A673 (cell line): ENCODE measurements around the gene FOXF1. TPM values are rescaled to one million over a fixed set of nuclear protein-coding genes. Genes with fewer than 3 reads are reported as not detected.

Source experiments
- BruUV-seq: library from RNA; stranded (reverse); fragments of 400-500 nt; replicated peaks from 2 replicates; lab custom pipeline; 2021; lab: Mats Ljungman, UMichigan
- CTCF ChIA-PET: fragments of 300-600 bp; sonication (Branson Sonifier 250); formaldehyde crosslinking; loops from one replicate; lab custom pipeline; 2022; ENCODE audit warnings: antibody characterized with exemption; lab: Charles Lee
- POLR2A ChIA-PET: fragments of 300-600 bp; sonication (Branson Sonifier 250); formaldehyde crosslinking; loops from one replicate; lab custom pipeline; 2022; ENCODE audit warnings: antibody characterized with exemption; ENCODE audit not compliant: low non-redundant PET; lab: Charles Lee
- DNase-seq: peaks from one replicate; pipeline ENCODE4 v3.0.0-alpha.2; 2015; ENCODE audit warnings: low spot score
- H3K27ac ChIP-seq: fragments of 200-600 bp; sonication (generic); 2 replicates; pipeline ENCODE4 v1.5.1; 2016; ENCODE audit warnings: mixed run types, low read depth, mild to moderate bottlenecking, mixed read lengths, antibody characterized with exemption, low read length; ENCODE audit not compliant: poor library complexity, severe bottlenecking
- H3K27me3 ChIP-seq: fragments of 200-600 bp; sonication (generic); replicated peaks from 2 replicates; pipeline ENCODE4 v1.6.1; 2017; ENCODE audit warnings: mixed run types, low read depth, mild to moderate bottlenecking, mixed read lengths, antibody characterized with exemption, low read length; ENCODE audit not compliant: insufficient read depth, poor library complexity
- H3K36me3 ChIP-seq: fragments of 200-600 bp; sonication (generic); 2 replicates; pipeline ENCODE4 v1.6.1; 2016; ENCODE audit warnings: mixed run types, mild to moderate bottlenecking, mixed read lengths, antibody characterized with exemption, low read length; ENCODE audit not compliant: insufficient read depth, poor library complexity, severe bottlenecking
- H3K4me1 ChIP-seq: fragments of 200-600 bp; sonication (generic); 2 replicates; pipeline ENCODE4 v1.6.1; 2017; ENCODE audit warnings: mixed run types, mild to moderate bottlenecking, mixed read lengths, antibody characterized with exemption, low read length; ENCODE audit not compliant: insufficient read depth, poor library complexity, severe bottlenecking
- H3K4me3 ChIP-seq: fragments of 200-600 bp; sonication (generic); 2 replicates; pipeline ENCODE4 v1.5.1; 2016; ENCODE audit warnings: low read depth, mixed run types, mild to moderate bottlenecking, mixed read lengths, low read length; ENCODE audit not compliant: poor library complexity, severe bottlenecking
- H3K9me3 ChIP-seq: fragments of 200-600 bp; sonication (generic); 2 replicates; pipeline ENCODE4 v1.6.1; 2016; ENCODE audit warnings: mixed run types, low read depth, mild to moderate bottlenecking, mixed read lengths, antibody characterized with exemption, low read length; ENCODE audit not compliant: poor library complexity, severe bottlenecking
- EZH2 ChIP-seq: fragments of 200-600 bp; sonication (generic); IDR thresholded peaks from 2 replicates; pipeline ENCODE4 v1.6.1; 2017; ENCODE audit warnings: borderline replicate concordance, low read depth, mild to moderate bottlenecking, mixed read lengths, antibody characterized with exemption, low read length; ENCODE audit not compliant: poor library complexity, severe bottlenecking
- intact Hi-C: fragments of 100-400 bp; cut with micrococcal nuclease; formaldehyde crosslinking; loops from one replicate; pipeline ENCODE4 v1.10.0; 2022; ENCODE audit not compliant: unreplicated experiment
- total RNA-seq: library from RNA; stranded (reverse); gene quantifications from 2 replicates; pipeline ENCODE4 v1.2.3, GENCODE V29; 2021
- TF ChIP-seq, protein P1 (sequence below): fragments of 300-800, 200-600 bp; sonication (generic); conservative IDR thresholded peaks from 2 replicates; pipeline ENCODE4 v1.5.1; 2017; ENCODE audit warnings: low read depth, mild to moderate bottlenecking, antibody characterized with exemption, low read length, moderate library complexity, mixed read lengths

FOXF1 gene
- total RNA-seq, 1 experiment from 2014 or later, result not detected

DNA sequence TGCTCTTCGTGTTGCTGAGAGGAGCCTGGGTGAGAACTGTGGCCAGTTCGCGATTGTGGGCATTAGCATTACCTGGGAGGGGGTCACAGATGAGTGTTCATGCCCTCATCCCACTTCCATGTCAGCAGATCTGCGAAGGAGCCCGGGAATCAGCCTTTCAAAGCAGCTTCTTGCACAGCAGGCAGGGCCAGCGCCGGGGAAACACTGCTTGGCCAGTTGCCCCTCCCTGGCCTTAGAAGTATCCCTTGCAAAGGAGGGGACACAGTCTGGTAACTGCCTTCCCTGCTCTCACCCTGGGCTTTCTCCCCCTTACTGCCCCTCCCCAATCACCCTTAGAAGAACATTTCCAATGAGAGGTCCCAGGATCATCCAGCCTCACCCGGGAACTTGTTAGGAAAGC is 42.8 kb upstream of the FOXF1 start:
- Histone ChIP-seq H3K4me1 (no peaks in the 10 kb centered on the region), H3K27ac (no peak overlapping the region), H3K4me3 (no peak overlapping the region), H3K36me3 (no peaks in the 10 kb centered on the region), H3K9me3 (no peaks in the 10 kb centered on the region), H3K27me3 (peaks cover 56% of the 10 kb centered on the region)
- intact Hi-C loops, result no loop called here
- DNase-seq, result no peak
- no TSS peak for BruUV-seq
- TF ChIP-seq, protein P1, sequence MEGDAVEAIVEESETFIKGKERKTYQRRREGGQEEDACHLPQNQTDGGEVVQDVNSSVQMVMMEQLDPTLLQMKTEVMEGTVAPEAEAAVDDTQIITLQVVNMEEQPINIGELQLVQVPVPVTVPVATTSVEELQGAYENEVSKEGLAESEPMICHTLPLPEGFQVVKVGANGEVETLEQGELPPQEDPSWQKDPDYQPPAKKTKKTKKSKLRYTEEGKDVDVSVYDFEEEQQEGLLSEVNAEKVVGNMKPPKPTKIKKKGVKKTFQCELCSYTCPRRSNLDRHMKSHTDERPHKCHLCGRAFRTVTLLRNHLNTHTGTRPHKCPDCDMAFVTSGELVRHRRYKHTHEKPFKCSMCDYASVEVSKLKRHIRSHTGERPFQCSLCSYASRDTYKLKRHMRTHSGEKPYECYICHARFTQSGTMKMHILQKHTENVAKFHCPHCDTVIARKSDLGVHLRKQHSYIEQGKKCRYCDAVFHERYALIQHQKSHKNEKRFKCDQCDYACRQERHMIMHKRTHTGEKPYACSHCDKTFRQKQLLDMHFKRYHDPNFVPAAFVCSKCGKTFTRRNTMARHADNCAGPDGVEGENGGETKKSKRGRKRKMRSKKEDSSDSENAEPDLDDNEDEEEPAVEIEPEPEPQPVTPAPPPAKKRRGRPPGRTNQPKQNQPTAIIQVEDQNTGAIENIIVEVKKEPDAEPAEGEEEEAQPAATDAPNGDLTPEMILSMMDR, result no peak
- no peak for TF ChIP-seq EZH2
- CTCF ChIA-PET, result no interaction called here
- POLR2A ChIA-PET, result no interaction called here

DNA sequence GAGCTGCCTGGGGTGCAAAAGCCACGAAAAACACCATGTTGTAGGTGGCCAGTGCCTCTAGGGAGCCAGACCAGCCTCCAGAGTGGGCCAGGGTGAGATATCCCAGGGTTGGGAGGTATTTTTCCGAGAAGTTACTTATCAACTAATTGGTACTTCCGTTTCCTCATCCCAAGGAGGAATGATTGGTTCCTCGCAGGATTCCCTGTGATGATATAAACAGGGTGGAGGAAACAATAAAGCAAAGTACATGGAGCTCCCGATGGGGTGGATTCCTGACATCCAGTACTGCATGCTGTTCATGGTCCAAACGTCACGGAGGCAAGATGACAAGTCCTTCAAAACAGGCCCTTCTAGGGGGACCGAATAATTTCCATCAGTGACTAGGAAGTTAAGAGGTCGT is 39.4 kb upstream of the FOXF1 start:
- intact Hi-C loops, result no loop called here

DNA sequence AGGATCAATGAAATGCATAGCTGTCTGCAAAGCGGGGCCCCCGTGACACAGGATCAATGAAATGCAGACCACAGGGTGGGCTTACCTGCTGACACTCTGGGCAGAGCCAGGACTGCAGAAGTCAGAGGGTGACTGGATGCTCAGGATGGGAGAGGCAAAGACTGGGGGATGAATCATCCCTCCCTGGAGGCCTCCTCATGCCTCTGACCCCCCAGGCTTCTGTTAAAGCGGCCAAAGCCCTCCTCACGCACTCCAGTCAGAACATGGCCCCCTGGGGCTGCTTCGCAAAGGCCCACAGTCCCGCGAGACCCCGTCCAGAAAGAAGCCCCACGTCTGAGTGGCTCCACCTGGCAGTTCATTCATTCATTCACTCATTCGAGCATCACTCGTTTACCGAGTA is 38.4 kb upstream of the FOXF1 start:
- Histone ChIP-seq H3K4me1 (no peaks in the 10 kb centered on the region), H3K27me3 (peaks cover 75% of the 10 kb centered on the region), H3K27ac (no peak overlapping the region), H3K4me3 (no peak overlapping the region), H3K9me3 (no peaks in the 10 kb centered on the region), H3K36me3 (no peaks in the 10 kb centered on the region)
- no TSS peak for BruUV-seq
- CTCF ChIA-PET, result no interaction called here
- POLR2A ChIA-PET, result interaction anchor here (0.6 kb wide), 1 partner anchor 1649 kb away, joined by 4 read pairs; no protein-coding TSS in a partner anchor
- no peak for DNase-seq
- intact Hi-C loops, result no loop called here
- TF ChIP-seq, protein P1, result no peak
- no peak for TF ChIP-seq EZH2

More for the DNA sequence above, 39.4 kb upstream of the FOXF1 start:
- Histone ChIP-seq H3K4me1 (no peaks in the 10 kb centered on the region), H3K27me3 (peaks cover 75% of the 10 kb centered on the region), H3K27ac (no peak overlapping the region), H3K36me3 (no peaks in the 10 kb centered on the region), H3K9me3 (no peaks in the 10 kb centered on the region), H3K4me3 (no peak overlapping the region)
- ChIA-PET POLR2A (no interaction called here), CTCF (no interaction called here)
- no peak for TF ChIP-seq EZH2
- BruUV-seq, result no TSS peak
- DNase-seq, result no peak

DNA sequence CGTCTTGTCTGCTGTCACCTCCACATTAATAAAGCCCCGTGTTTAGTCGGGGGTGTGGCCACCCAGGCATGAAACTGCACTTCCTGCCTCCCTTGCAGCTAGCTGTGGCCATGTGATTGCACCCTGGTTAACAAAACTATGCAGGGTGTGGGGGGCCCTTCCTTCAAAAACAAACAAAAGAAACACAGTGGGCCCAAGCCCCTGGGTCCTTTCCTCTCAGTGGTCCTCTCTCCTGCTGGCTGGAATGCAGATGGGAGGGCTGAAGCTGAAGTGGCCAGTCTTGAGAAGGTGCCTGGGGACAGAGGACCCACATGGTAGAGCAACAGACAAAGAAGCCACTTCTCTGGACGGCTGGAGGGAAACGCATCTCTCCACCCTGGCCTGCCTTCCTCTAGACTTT is 38.0 kb upstream of the FOXF1 start:
- intact Hi-C loops, result no loop called here
- no TSS peak for BruUV-seq
- H3K27me3 ChIP-seq, result peaks cover 75% of the 10 kb centered on the region
- ChIA-PET POLR2A (no interaction called here), CTCF (no interaction called here)
- no peak for TF ChIP-seq EZH2
- TF ChIP-seq, protein P1, result no peak
- no peaks in the 10 kb centered on the region for H3K36me3 ChIP-seq
- H3K27ac ChIP-seq, result no peak overlapping the region
- DNase-seq, result no peak
- no peaks in the 10 kb centered on the region for H3K9me3 ChIP-seq
- no peaks in the 10 kb centered on the region for H3K4me1 ChIP-seq
- no peak overlapping the region for H3K4me3 ChIP-seq
